Measurements from ENCODE around the gene ZCCHC7. TPM values are rescaled to one million over a fixed set of nuclear protein-coding genes. Genes with fewer than 3 reads are reported as not detected.
A peak's percentile ranks its signal among the peaks of the same experiment; 100 is the strongest.
"Not testable (repeated sequence)": the region's sequence is repeated elsewhere in the genome, so short reads cannot be mapped to it uniquely, and the experiment has no call there.

ZCCHC7 gene
- total and polyA plus RNA-seq, 2 experiments from 2014 or later = 15.3 to 19.4 TPM

DNA sequence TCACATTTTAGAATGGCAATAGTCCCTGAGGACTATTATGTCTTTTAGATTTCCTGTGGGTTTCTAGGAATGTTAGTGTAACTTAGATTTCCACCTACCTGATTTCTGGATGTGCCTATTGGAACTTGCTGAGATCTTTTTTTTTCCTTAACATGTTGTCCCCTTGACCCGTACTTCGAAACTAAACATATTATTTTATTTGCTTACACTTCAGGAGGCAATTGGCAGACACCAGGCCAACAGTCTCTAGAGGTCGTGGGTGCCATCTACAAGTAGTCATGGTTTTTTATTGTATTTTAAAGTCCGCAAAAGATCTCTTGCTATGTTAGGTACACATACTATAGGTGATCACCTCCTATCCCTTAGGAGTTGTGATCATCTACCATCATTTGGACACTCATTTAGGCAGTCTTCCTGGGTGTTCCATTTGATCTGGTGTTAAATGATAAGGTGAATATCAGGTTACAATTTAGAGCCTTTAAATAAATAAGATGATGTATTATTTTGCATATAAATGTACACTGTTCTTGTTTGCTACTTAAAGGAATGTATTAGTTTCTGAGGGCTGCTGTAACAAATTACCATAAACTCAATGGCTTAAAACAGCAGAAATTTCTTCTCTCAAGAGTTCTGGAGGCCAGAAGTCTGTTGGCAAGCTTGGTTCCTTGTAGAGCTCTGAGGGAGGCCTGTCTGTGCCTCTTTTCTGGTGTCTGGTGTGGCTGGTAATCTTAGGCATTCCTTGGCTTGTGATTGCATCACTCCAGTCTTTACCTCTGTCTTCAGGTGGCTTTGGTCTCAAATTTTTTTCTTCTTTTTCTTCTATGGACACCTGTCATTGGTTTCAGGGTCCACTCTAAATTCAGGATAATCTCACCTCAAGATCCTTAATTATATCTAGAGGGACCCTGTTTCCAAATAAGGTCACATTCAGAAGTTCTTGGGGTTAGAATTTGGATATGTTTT lies 64.8 kb downstream of the ZCCHC7 start:
- Histone ChIP-seq H3K4me3 (no peak overlapping the region), H3K79me2 (ENCODE audit: insufficient read depth) (peaks cover 43% of the 10 kb centered on the region), H3K9ac (no peak overlapping the region), H3K9me2 (ENCODE audit: insufficient read depth) (no peaks in the 10 kb centered on the region), H3F3A (ENCODE audit: insufficient read depth) (peaks cover 16% of the 10 kb centered on the region), H3K9me3 (ENCODE audit: low read depth) (no peaks in the 10 kb centered on the region), H3K27ac (no peak overlapping the region), H3K4me2 (ENCODE audit: unreplicated experiment) (no peak overlapping the region), H2AFZ (no peak overlapping the region), H4K20me1 (ENCODE audit: insufficient read depth) (no peaks in the 10 kb centered on the region), H3K36me3 (ENCODE audit: low read depth) (0 out of 2 replicates have a peak, but pooled peaks cover under 1% of the 10 kb centered on the region), H3K27me3 (replicated peaks; ENCODE audit: insufficient read depth) (no peaks in the 10 kb centered on the region), H3K4me1 (ENCODE audit: insufficient read depth) (peaks cover 10% of the 10 kb centered on the region)
- in situ Hi-C loops (cut with MboI) = no loop called here
- DNase-seq = no peak
- WGBS, 2 experiments (ENCODE audit: low coverage in 1 of 2, low lambda C conversion rate in 2 of 2, missing lambda C conversion rate in 2 of 2) = 82 to 86% methylated on average over 4 of the region's 4 CpGs
- TF ChIP-seq EZH2 (IDR thresholded peaks at IDR 0.05; ENCODE audit: insufficient read depth, poor library complexity, severe bottlenecking) = no peak
- no peak for TF ChIP-seq EZH2phosphoT487 (IDR thresholded peaks at IDR 0.05; ENCODE audit: insufficient read depth, low read depth)

DNA sequence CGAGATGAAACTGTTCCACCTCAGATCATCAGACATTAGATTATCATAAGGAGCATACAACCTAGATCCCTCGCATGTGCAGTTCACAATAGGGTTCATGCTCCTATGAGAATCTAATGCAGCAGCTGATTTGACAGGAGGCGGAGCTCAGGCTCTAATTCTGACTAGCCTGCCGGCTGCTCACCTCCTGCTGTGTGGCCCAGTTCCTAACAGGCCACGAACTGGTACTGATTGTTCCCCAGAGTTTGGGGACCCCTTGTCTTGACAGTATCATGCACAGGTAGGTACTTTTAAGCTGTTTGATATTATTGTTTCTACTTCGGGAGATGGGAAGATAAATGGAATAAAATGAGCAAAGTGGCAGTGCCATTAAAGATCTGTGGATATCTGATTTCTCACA lies 66.9 kb downstream of the ZCCHC7 start:
- DNase-seq = no peak
- 97 to 99% methylated on average over 6 of the region's 6 CpGs for WGBS, 2 experiments (ENCODE audit: low coverage in 1 of 2, low lambda C conversion rate in 2 of 2, missing lambda C conversion rate in 2 of 2)
- Histone ChIP-seq H3K4me3 (no peak overlapping the region), H3K9ac (no peak overlapping the region), H3K4me2 (ENCODE audit: unreplicated experiment) (peak overlapping the region; percentile 21), H3F3A (ENCODE audit: insufficient read depth) (peaks cover 16% of the 10 kb centered on the region), H3K9me3 (ENCODE audit: low read depth) (no peaks in the 10 kb centered on the region), H2AFZ (no peak overlapping the region), H3K27me3 (replicated peaks; ENCODE audit: insufficient read depth) (no peaks in the 10 kb centered on the region), H3K9me2 (ENCODE audit: insufficient read depth) (no peaks in the 10 kb centered on the region), H3K27ac (0 out of 2 replicates have a peak overlapping the region, but pooled peaks have one; percentile 49), H3K4me1 (ENCODE audit: insufficient read depth) (peaks cover 10% of the 10 kb centered on the region), H3K79me2 (ENCODE audit: insufficient read depth) (peaks cover 36% of the 10 kb centered on the region), H3K36me3 (ENCODE audit: low read depth) (0 out of 2 replicates have a peak, but pooled peaks cover 4% of the 10 kb centered on the region), H4K20me1 (ENCODE audit: insufficient read depth) (no peaks in the 10 kb centered on the region)
- in situ Hi-C loops (cut with MboI) = no loop called here
- TF ChIP-seq EZH2phosphoT487 (IDR thresholded peaks at IDR 0.05; ENCODE audit: insufficient read depth, low read depth) (no peak), EZH2 (IDR thresholded peaks at IDR 0.05; ENCODE audit: insufficient read depth, poor library complexity, severe bottlenecking) (no peak)

DNA sequence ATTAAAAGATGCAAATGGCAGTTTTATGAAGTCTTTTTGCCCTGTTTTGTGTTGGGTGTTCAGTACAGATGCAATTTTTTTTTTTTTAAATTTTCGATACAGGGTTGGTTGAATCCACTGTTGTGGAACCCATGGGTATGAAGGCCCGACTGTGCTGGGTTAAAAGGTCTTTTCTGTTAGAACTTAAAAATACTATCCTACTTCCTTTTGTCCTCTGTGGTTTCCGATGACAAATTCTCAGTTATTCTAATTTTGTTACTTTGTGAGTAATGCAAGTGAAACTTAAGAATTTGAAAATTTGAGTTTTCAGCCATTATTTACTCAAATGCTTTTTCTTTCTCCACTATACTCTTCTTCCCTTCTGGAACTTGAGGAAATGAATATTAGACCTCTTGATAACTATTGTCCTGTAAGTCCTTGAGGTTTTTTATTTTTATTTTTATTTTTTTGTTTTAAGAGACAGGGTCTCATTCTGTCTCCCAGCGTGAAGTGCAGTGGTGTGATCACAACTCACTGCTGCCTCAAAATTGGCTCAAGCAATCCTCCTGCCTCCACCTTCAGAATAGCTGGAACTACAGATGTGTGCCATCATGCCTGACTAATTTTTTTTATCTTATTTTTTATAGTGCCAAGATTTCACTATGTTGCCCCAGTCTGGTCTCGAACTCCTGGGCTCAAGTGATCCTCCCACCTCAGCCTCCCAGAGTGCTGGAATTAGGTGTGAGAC lies 67.5 kb downstream of the ZCCHC7 start:
- TF ChIP-seq EZH2 (IDR thresholded peaks at IDR 0.05; ENCODE audit: insufficient read depth, poor library complexity, severe bottlenecking) (no peak), EZH2phosphoT487 (IDR thresholded peaks at IDR 0.05; ENCODE audit: insufficient read depth, low read depth) (no peak)

DNA sequence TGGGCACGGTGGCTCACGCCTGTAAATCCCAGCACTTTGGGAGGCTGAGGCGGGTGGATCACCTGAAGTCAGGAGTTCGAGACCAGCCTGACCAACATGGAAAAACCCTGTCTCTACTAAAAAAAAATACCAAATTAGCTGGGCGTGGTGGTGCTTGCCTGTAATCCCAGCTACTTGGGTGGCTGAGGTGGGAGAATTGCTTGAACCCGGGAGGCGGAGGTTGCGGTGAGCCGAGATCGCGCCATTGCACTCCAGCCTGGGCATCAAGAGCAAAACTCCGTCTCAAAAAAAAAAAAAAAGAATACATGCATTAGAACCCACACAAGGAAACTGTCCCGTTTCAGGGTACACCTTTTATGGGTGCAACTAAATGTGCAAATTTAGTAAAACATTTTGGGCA lies 70.4 kb downstream of the ZCCHC7 start:
- H3K4me3 ChIP-seq; H3K4me1 ChIP-seq (ENCODE audit: insufficient read depth); H4K20me1 ChIP-seq (ENCODE audit: insufficient read depth); H3K36me3 ChIP-seq (ENCODE audit: low read depth); H3K79me2 ChIP-seq (ENCODE audit: insufficient read depth); H3K9ac ChIP-seq; H3K4me2 ChIP-seq (ENCODE audit: unreplicated experiment); H3K9me3 ChIP-seq (ENCODE audit: low read depth); DNase-seq; H3K9me2 ChIP-seq (ENCODE audit: insufficient read depth); H2AFZ ChIP-seq; H3K27ac ChIP-seq; in situ Hi-C loops (cut with MboI); H3K27me3 ChIP-seq (replicated peaks; ENCODE audit: insufficient read depth): not testable (repeated sequence)
- H3F3A ChIP-seq (ENCODE audit: insufficient read depth) = peaks cover 16% of the 10 kb centered on the region
- 98% methylated on average over 13 of the region's 13 CpGs for WGBS, 2 experiments (ENCODE audit: low coverage in 1 of 2, low lambda C conversion rate in 2 of 2, missing lambda C conversion rate in 2 of 2)

More for the DNA sequence above, 67.5 kb downstream of the ZCCHC7 start:
- peak overlapping the region; percentile 21 for H3K4me2 ChIP-seq (ENCODE audit: unreplicated experiment)
- peak; percentile 48 for DNase-seq
- peaks cover 10% of the 10 kb centered on the region for H3K4me1 ChIP-seq (ENCODE audit: insufficient read depth)
- peaks cover 16% of the 10 kb centered on the region for H3F3A ChIP-seq (ENCODE audit: insufficient read depth)
- peak overlapping the region; percentile 49; the same call in 1 of the 2 replicates for H3K27ac ChIP-seq
- no peaks in the 10 kb centered on the region for H3K9me3 ChIP-seq (ENCODE audit: low read depth)
- WGBS, 2 experiments (ENCODE audit: low coverage in 1 of 2, low lambda C conversion rate in 2 of 2, missing lambda C conversion rate in 2 of 2) = 67 to 71% methylated on average over 5 of the region's 5 CpGs
- no peak overlapping the region for H3K9ac ChIP-seq
- no peaks in the 10 kb centered on the region for H4K20me1 ChIP-seq (ENCODE audit: insufficient read depth)
- H3K9me2 ChIP-seq (ENCODE audit: insufficient read depth) = no peaks in the 10 kb centered on the region
- H3K79me2 ChIP-seq (ENCODE audit: insufficient read depth) = peaks cover 33% of the 10 kb centered on the region
- H3K27me3 ChIP-seq (replicated peaks; ENCODE audit: insufficient read depth) = no peaks in the 10 kb centered on the region
- no peak overlapping the region for H2AFZ ChIP-seq
- in situ Hi-C loops (cut with MboI) = no loop called here
- H3K4me3 ChIP-seq = no peak overlapping the region
- 0 out of 2 replicates have a peak, but pooled peaks cover 8% of the 10 kb centered on the region for H3K36me3 ChIP-seq (ENCODE audit: low read depth)

Data from GM23248 (cell line).